Ishikawa (cell line): ENCODE data around the gene ZNF423.

ENCODE experiments used
- EGR1 ChIP-seq: IDR thresholded peaks from 2 replicates; pipeline ENCODE4 v1.6.1; 2012
- EP300 ChIP-seq: IDR thresholded peaks from 2 replicates; pipeline ENCODE4 v1.6.1; 2012; ENCODE audit warnings: borderline replicate concordance
- NFIC ChIP-seq: IDR thresholded peaks from 2 replicates; pipeline ENCODE4 v1.6.1; 2012
- YY1 ChIP-seq: IDR thresholded peaks from 2 replicates; pipeline ENCODE4 v1.6.1; 2012; ENCODE audit warnings: low read depth
- TF ChIP-seq, protein P1 (sequence below): IDR thresholded peaks from 2 replicates; pipeline ENCODE4 v1.6.1; 2012

DNA sequence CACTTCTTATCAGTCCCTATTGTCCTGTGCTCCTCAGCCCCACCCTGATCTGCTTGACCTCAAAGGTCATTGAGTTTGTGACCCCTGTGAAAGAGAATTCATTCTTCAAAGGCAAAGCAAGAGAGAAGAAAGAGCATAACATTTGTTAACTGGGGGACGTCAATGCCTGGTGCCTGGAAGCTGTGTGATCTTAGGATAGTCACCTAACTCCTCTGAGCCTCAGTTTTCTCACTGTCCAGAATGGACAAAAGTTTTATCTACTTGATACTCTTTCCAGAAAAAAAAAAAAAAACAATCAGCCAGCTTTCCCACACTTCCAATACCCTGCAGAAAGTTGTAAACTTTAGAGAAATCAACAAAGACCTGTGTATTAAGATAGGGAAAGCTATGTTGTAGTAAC is 309.2 kb downstream of the ZNF423 start:
- TF ChIP-seq EP300 = no peak
- no peak for TF ChIP-seq NFIC
- TF ChIP-seq, protein P1, sequence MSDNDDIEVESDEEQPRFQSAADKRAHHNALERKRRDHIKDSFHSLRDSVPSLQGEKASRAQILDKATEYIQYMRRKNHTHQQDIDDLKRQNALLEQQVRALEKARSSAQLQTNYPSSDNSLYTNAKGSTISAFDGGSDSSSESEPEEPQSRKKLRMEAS = no peak
- TF ChIP-seq EGR1 = no peak
- TF ChIP-seq YY1 = no peak
